ENCODE data around the gene CPED1.

- no peak for TF ChIP-seq ZFP30 (CRISPR knock-in tag; IDR thresholded peaks at IDR 0.05)
- TF ChIP-seq TOX (CRISPR knock-in tag; IDR thresholded peaks at IDR 0.05; ENCODE audit: borderline replicate concordance), result no peak
- no peak for TF ChIP-seq POU6F1 (CRISPR knock-in tag; IDR thresholded peaks at IDR 0.05; ENCODE audit: borderline replicate concordance, low read depth)
- no peak for TF ChIP-seq ARNTL (CRISPR knock-in tag; IDR thresholded peaks at IDR 0.05; ENCODE audit: borderline replicate concordance, low read depth)
- no peak for TF ChIP-seq CSRNP3 (CRISPR knock-in tag; IDR thresholded peaks at IDR 0.05)
- TF ChIP-seq ZFP3 (CRISPR knock-in tag; IDR thresholded peaks at IDR 0.05), result no peak
- no peak for TF ChIP-seq OSR1 (CRISPR knock-in tag; IDR thresholded peaks at IDR 0.05)
- TF ChIP-seq SNAI2 (CRISPR knock-in tag; IDR thresholded peaks at IDR 0.05), result no peak
- TF ChIP-seq CREB5 (CRISPR knock-in tag; IDR thresholded peaks at IDR 0.05; ENCODE audit: low read depth), result no peak
- TF ChIP-seq BACH2 (CRISPR knock-in tag; IDR thresholded peaks at IDR 0.05; ENCODE audit: borderline replicate concordance), result no peak
- TF ChIP-seq ISL1 (CRISPR knock-in tag; IDR thresholded peaks at IDR 0.05), result no peak
- TF ChIP-seq ESRRG (CRISPR knock-in tag; IDR thresholded peaks at IDR 0.05), result no peak
- TF ChIP-seq ZC3H10 (CRISPR knock-in tag; IDR thresholded peaks at IDR 0.05), result no peak
- no peak for TF ChIP-seq CSDC2 (CRISPR knock-in tag; IDR thresholded peaks at IDR 0.05)
Observed at GRCh38 chr7:121192834-121193233, 204.3 kb downstream of the CPED1 start.

Data from SK-N-SH treated with all-trans-retinoic acid at 6 μM for 48 hours (cell line).